C4-2B (cell line): ENCODE results near the gene NUP205.

Experiments used
- ZFX ChIP-seq: fragments of 450-650 bp; IDR thresholded peaks from 2 replicates; pipeline ENCODE4 v1.6.1; 2017
- TF ChIP-seq, protein P1 (sequence below): fragments of 450-650 bp; conservative IDR thresholded peaks from 2 replicates; pipeline ENCODE4 v1.5.1; 2017; ENCODE audit warnings: mild to moderate bottlenecking

DNA sequence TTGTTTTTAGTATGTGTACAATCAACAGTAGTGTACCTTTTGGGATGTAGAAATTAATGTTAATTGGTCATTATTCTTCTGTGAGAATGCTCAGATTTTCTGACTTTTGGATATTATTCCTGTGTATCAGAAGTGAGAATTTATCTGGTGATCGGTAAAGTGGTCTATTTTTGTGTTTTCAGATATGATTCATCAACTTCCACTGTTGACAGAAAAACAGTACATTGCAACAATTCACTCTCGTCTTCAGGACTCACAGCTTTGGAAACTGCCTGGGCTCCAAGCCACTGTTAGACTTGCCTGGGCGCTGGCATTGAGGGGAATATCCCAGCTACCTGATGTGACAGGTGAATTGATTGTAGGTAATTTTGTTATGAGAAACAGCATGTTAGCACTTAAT, 20.9 kb downstream of the NUP205 start:
- TF ChIP-seq ZFX = no peak
- TF ChIP-seq, protein P1, sequence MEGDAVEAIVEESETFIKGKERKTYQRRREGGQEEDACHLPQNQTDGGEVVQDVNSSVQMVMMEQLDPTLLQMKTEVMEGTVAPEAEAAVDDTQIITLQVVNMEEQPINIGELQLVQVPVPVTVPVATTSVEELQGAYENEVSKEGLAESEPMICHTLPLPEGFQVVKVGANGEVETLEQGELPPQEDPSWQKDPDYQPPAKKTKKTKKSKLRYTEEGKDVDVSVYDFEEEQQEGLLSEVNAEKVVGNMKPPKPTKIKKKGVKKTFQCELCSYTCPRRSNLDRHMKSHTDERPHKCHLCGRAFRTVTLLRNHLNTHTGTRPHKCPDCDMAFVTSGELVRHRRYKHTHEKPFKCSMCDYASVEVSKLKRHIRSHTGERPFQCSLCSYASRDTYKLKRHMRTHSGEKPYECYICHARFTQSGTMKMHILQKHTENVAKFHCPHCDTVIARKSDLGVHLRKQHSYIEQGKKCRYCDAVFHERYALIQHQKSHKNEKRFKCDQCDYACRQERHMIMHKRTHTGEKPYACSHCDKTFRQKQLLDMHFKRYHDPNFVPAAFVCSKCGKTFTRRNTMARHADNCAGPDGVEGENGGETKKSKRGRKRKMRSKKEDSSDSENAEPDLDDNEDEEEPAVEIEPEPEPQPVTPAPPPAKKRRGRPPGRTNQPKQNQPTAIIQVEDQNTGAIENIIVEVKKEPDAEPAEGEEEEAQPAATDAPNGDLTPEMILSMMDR = no peak
